Activated naive CD4-positive, alpha-beta T cell treated with anti-CD3 and anti-CD28 coated beads, Interleukin-2, amount 10 ng/mL, durations not matched to agents 7 days and 5 days (primary cell): ENCODE measurements around the gene KCNMB1.

Experiments
- CTCF ChIA-PET: fragments of 350-600 bp; sonication (Branson Sonifier 250); formaldehyde crosslinking; loops from one replicate; lab custom pipeline; 2021; ENCODE audit warnings: antibody characterized with exemption; lab: Charles Lee
- DNase-seq: peaks from one replicate; pipeline ENCODE4 v3.0.0-alpha.2; 2020
- H3K27ac Mint-ChIP-seq: one replicate; pipeline ENCODE4 v1.8.0; 2021; ENCODE audit warnings: mild to moderate bottlenecking, moderate library complexity, mixed read lengths
- H3K27me3 Mint-ChIP-seq: one replicate; pipeline ENCODE4 v1.8.0; 2021; ENCODE audit warnings: mild to moderate bottlenecking, mixed read lengths
- H3K36me3 Mint-ChIP-seq: one replicate; pipeline ENCODE4 v1.8.0; 2021; ENCODE audit warnings: mixed read lengths
- H3K4me1 Mint-ChIP-seq: one replicate; pipeline ENCODE4 v1.8.0; 2021; ENCODE audit warnings: mixed read lengths
- H3K4me3 Mint-ChIP-seq: one replicate; pipeline ENCODE4 v1.8.0; 2021; ENCODE audit warnings: mild to moderate bottlenecking, moderate library complexity, mixed read lengths
- H3K9me3 Mint-ChIP-seq: one replicate; pipeline ENCODE4 v1.8.0; 2021; ENCODE audit warnings: mixed read lengths

Gene KCNMB1

GRCh38 chr5:170408877-170409660 lies 19.9 kb upstream of the KCNMB1 start:
- H3K4me3 Mint-ChIP-seq: no peak overlapping the region
- H3K9me3 Mint-ChIP-seq: no peaks in the 10 kb centered on the region
- no peaks in the 10 kb centered on the region for H3K4me1 Mint-ChIP-seq
- DNase-seq: no peak
- CTCF ChIA-PET: interaction anchor here (1.0 to 1.9 kb wide), 2 partner anchors 10 to 13 kb away, joined by 3 to 5 read pairs; no protein-coding TSS in a partner anchor
- H3K27ac Mint-ChIP-seq: no peak overlapping the region
- H3K27me3 Mint-ChIP-seq: peaks cover 29% of the 10 kb centered on the region
- H3K36me3 Mint-ChIP-seq: no peaks in the 10 kb centered on the region

GRCh38 chr5:170408226-170408625 lies 19.1 kb upstream of the KCNMB1 start:
- H3K4me1 Mint-ChIP-seq: no peaks in the 10 kb centered on the region
- peaks cover 35% of the 10 kb centered on the region for H3K27me3 Mint-ChIP-seq
- CTCF ChIA-PET: interaction anchor here (1.1 to 1.9 kb wide), 2 partner anchors 13 to 18 kb away, joined by 4 to 5 read pairs; no protein-coding TSS in a partner anchor
- H3K27ac Mint-ChIP-seq: no peak overlapping the region
- H3K36me3 Mint-ChIP-seq: no peaks in the 10 kb centered on the region
- no peaks in the 10 kb centered on the region for H3K9me3 Mint-ChIP-seq
- no peak overlapping the region for H3K4me3 Mint-ChIP-seq
- DNase-seq: no peak

- H3K36me3 Mint-ChIP-seq: no peaks in the 10 kb centered on the region
- no peaks in the 10 kb centered on the region for H3K4me1 Mint-ChIP-seq
- CTCF ChIA-PET: interaction anchor here (0.7 to 1.8 kb wide), 4 partner anchors 12 to 176 kb away, joined by 3 to 6 read pairs (median 4); no protein-coding TSS in a partner anchor
- H3K9me3 Mint-ChIP-seq: no peaks in the 10 kb centered on the region
- DNase-seq: no peak
- no peak overlapping the region for H3K27ac Mint-ChIP-seq
- no peak overlapping the region for H3K4me3 Mint-ChIP-seq
- H3K27me3 Mint-ChIP-seq: peaks cover 35% of the 10 kb centered on the region
Observed at GRCh38 chr5:170407062-170407461, 17.9 kb upstream of the KCNMB1 start.

DNA sequence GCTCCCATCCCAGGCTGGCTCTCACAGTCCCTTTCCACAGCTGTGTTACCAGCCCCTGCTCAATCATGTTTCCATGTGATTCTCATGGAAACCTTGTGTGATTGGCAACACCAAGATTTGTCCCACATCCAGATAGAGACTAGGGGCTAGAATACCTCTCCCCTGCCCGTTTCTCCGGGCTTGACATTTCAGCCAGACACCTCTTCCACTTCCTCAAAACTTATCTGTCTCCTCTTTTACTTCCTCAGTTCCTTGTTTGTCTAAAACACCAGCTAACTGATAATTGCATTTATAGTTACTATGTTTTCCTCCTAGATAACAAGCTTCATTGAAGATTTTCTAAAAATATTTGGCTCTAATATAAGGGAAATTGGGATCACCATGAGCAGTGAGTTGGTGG lies 16.6 kb upstream of the KCNMB1 start:
- H3K4me3 Mint-ChIP-seq: no peak overlapping the region

DNA sequence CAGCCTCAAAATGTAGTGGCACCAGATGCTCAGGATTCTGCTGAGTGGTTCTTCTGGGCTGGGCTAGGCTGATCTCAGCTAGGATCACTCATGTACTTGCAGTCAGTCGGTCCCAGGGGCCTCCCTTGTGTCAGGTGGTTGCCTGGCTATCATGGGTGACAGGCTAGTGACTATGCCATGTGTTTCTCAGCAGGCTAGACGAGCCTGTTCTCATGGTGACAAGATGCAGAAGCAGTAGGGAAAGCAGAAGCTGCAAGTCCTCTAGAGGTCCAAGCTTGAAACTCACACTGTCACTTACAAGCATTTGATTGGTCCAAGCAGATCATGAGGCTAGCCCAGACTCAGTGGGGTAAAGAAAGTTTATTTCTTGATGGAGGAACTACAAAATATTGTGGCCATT lies 15.2 kb upstream of the KCNMB1 start:
- no peaks in the 10 kb centered on the region for H3K9me3 Mint-ChIP-seq
- H3K4me3 Mint-ChIP-seq: no peak overlapping the region
- CTCF ChIA-PET: no interaction called here
- no peak overlapping the region for H3K27ac Mint-ChIP-seq
- no peaks in the 10 kb centered on the region for H3K36me3 Mint-ChIP-seq
- no peak for DNase-seq
- H3K4me1 Mint-ChIP-seq: no peaks in the 10 kb centered on the region
- H3K27me3 Mint-ChIP-seq: peaks cover 42% of the 10 kb centered on the region

More for the DNA sequence above, 16.6 kb upstream of the KCNMB1 start:
- Mint-ChIP-seq H3K27me3 (peaks cover 37% of the 10 kb centered on the region), H3K9me3 (no peaks in the 10 kb centered on the region), H3K36me3 (no peaks in the 10 kb centered on the region), H3K27ac (no peak overlapping the region), H3K4me1 (no peaks in the 10 kb centered on the region)
- no peak for DNase-seq
- CTCF ChIA-PET: interaction anchor here (0.7 to 1.8 kb wide), 3 partner anchors 15 to 227 kb away, joined by 3 to 6 read pairs (median 3); no protein-coding TSS in a partner anchor

DNA sequence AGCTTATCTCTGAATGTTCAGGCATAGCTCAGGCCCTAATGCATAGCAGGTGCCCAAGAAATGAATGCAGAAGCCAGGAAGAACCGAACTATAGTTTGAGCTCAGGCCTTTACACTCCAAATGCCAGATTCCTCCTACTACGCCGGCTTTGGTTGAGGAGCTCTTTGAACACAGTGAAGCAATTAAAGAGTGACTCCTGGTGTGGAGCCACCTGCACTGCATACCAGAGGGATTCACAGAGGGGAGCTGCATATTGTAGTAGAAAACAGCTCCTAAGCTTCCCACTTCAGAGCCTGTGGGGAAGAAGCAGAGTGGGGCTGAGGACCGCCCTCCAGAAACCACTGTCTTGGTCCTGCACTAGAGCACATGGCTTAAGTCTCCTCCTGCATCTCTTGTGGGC lies 14.5 kb upstream of the KCNMB1 start:
- no peaks in the 10 kb centered on the region for H3K4me1 Mint-ChIP-seq
- no peak for DNase-seq
- H3K4me3 Mint-ChIP-seq: no peak overlapping the region
- H3K27ac Mint-ChIP-seq: no peak overlapping the region
- no peaks in the 10 kb centered on the region for H3K36me3 Mint-ChIP-seq
- no peaks in the 10 kb centered on the region for H3K9me3 Mint-ChIP-seq
- CTCF ChIA-PET: interaction anchor here (1.1 kb wide), 1 partner anchor 177 kb away, joined by 3 read pairs; no protein-coding TSS in a partner anchor
- H3K27me3 Mint-ChIP-seq: peaks cover 35% of the 10 kb centered on the region

DNA sequence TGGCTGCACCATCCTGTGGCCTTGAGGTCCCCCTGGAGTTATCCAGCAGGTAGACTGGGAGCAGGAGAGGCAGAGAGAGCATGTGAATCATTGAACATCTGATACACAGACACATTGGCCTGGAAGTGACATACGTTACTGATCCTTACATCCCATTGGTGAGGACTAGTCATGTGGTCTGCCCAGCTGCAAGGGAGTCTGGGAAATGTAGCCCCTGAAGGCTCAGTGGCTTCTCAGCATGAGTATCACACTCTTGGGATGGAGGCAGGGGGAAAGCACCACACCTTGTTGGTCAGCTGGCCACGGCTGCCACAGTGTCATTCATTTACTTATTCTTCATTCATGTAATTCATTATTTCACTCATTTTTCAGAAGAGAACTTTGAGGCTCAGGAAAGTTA lies 13.3 kb upstream of the KCNMB1 start:
- no peaks in the 10 kb centered on the region for H3K36me3 Mint-ChIP-seq
- no peak overlapping the region for H3K27ac Mint-ChIP-seq
- peaks cover 37% of the 10 kb centered on the region for H3K27me3 Mint-ChIP-seq
- no peaks in the 10 kb centered on the region for H3K4me1 Mint-ChIP-seq
- CTCF ChIA-PET: no interaction called here
- no peak overlapping the region for H3K4me3 Mint-ChIP-seq
- H3K9me3 Mint-ChIP-seq: no peaks in the 10 kb centered on the region
- DNase-seq: no peak

DNA sequence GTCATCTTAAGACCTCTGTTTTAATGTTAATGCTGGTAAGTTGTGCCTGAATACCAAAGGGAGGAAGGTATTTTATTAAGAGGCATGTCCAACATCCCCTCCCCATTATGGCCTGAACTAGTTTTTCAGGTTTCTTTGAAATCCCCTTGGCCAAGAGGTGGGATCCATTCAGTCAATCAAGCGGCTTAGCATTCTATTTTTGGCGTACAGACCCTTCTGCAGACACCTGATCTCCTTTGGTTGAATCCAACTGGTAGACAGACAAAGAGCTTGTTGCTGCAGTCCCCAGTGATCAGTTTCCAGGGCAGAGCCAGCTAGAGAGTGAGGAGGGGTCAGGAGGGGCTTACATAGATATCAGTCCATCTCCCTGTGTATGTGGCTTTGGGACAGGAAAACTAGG lies 7.9 kb upstream of the KCNMB1 start:
- H3K27ac Mint-ChIP-seq: no peak overlapping the region
- no peaks in the 10 kb centered on the region for H3K9me3 Mint-ChIP-seq
- H3K4me3 Mint-ChIP-seq: no peak overlapping the region
- H3K27me3 Mint-ChIP-seq: peaks cover 30% of the 10 kb centered on the region
- H3K36me3 Mint-ChIP-seq: no peaks in the 10 kb centered on the region
- H3K4me1 Mint-ChIP-seq: peaks cover 22% of the 10 kb centered on the region
- DNase-seq: no peak
- CTCF ChIA-PET: no interaction called here

DNA sequence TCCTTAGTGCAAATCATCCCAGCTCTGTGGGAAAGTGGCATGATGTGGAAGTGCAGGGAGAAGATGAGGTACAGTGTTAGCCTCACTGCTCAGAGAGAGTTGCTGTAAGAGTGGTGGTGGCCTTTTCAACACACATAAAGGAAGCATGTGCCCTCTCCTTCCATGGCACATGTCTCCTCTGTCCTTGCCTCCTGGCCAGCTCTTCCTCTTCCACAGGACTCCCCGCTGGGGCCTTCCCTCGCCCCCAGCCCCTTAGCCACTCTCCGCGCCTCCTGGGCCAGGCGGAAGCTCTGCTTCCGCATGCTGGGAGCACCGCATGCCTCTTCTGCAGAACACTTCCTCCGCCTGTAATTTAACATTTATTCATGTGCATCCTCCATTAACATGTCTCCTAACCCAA lies 4.8 kb upstream of the KCNMB1 start:
- CTCF ChIA-PET: interaction anchor here (1.5 kb wide), 2 partner anchors 25 to 27 kb away, joined by 3 to 5 read pairs; no protein-coding TSS in a partner anchor
- no peaks in the 10 kb centered on the region for H3K36me3 Mint-ChIP-seq
- H3K4me1 Mint-ChIP-seq: peaks cover 34% of the 10 kb centered on the region
- no peak overlapping the region for H3K4me3 Mint-ChIP-seq
- no peaks in the 10 kb centered on the region for H3K9me3 Mint-ChIP-seq
- H3K27ac Mint-ChIP-seq: peak overlapping the region; percentile 64
- peak; percentile 22 for DNase-seq
- peaks cover 31% of the 10 kb centered on the region for H3K27me3 Mint-ChIP-seq

GRCh38 chr5:170393235-170393634 lies 4.1 kb upstream of the KCNMB1 start:
- peak; percentile 56 for DNase-seq
- Mint-ChIP-seq H3K4me1 (peaks cover 38% of the 10 kb centered on the region), H3K27me3 (peaks cover 38% of the 10 kb centered on the region), H3K36me3 (no peaks in the 10 kb centered on the region), H3K4me3 (peak overlapping the region; percentile 4), H3K27ac (peak overlapping the region; percentile 64), H3K9me3 (no peaks in the 10 kb centered on the region)
- CTCF ChIA-PET: interaction anchor here (1.5 to 2.4 kb wide), 2 partner anchors 26 to 167 kb away, joined by 5 read pairs; no protein-coding TSS in a partner anchor

DNA sequence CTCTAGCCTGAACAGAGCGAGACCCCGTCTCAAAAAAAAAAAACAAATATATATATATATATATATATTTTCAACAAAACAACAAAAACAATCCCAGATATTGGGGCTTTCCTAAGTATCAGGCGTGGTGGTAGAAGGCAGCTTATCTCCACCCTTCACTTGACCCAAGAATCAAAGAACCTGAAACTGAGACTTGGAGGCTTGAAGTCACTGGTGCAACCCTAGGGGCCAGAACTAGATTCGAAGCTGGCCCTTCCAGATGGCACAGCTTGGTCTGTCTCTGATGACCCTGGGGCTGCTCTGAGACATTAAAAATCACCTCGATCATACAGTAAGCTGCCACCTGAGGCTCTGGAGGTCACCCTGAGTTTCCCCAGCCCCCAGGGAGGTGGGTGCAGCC lies 1.3 kb upstream of the KCNMB1 start:
- CTCF ChIA-PET: interaction anchor here (0.6 to 1.7 kb wide), 3 partner anchors 30 to 212 kb away, joined by 3 to 6 read pairs (median 4); no protein-coding TSS in a partner anchor
- Mint-ChIP-seq H3K36me3 (no peaks in the 10 kb centered on the region), H3K27ac (no peak overlapping the region), H3K4me1 (peaks cover 38% of the 10 kb centered on the region), H3K9me3 (no peaks in the 10 kb centered on the region), H3K4me3 (no peak overlapping the region), H3K27me3 (peaks cover 43% of the 10 kb centered on the region)
- no peak for DNase-seq

DNA sequence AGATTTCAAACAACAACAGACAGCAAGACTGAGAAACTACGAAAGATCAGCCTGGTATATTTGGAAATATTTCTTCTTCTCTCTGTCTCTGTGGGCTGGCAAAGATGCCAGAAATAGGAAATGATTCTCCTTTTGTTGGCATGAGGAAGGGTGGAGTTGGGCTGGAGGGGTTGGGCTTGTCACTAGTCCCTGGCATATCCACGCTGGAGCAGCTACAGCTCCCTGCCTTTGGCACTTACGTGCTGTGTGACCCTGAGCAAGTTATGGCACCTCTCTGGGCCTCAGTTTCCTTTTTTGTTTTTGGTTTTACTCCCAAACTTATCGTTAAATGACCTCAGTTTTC lies 354 bp upstream of the KCNMB1 start:
- Mint-ChIP-seq H3K36me3 (no peaks in the 10 kb centered on the region), H3K9me3 (no peaks in the 10 kb centered on the region), H3K4me1 (peaks cover 36% of the 10 kb centered on the region), H3K4me3 (no peak overlapping the region), H3K27me3 (peaks cover 50% of the 10 kb centered on the region), H3K27ac (no peak overlapping the region)
- CTCF ChIA-PET: interaction anchor here (1.7 kb wide), 1 partner anchor 41 kb away, joined by 6 read pairs; no protein-coding TSS in a partner anchor
- no peak for DNase-seq

GRCh38 chr5:170387775-170388639 lies 1.2 kb downstream of the KCNMB1 start:
- CTCF ChIA-PET: interaction anchor here (0.5 kb wide), 1 partner anchor 932 kb away, joined by 4 read pairs; no protein-coding TSS in a partner anchor
- H3K9me3 Mint-ChIP-seq: no peaks in the 10 kb centered on the region
- DNase-seq: no peak
- H3K4me1 Mint-ChIP-seq: peaks cover 20% of the 10 kb centered on the region
- no peak overlapping the region for H3K27ac Mint-ChIP-seq
- peaks cover 63% of the 10 kb centered on the region for H3K27me3 Mint-ChIP-seq
- no peaks in the 10 kb centered on the region for H3K36me3 Mint-ChIP-seq
- no peak overlapping the region for H3K4me3 Mint-ChIP-seq
